Measurements from ENCODE around the gene USP43.

DNA sequence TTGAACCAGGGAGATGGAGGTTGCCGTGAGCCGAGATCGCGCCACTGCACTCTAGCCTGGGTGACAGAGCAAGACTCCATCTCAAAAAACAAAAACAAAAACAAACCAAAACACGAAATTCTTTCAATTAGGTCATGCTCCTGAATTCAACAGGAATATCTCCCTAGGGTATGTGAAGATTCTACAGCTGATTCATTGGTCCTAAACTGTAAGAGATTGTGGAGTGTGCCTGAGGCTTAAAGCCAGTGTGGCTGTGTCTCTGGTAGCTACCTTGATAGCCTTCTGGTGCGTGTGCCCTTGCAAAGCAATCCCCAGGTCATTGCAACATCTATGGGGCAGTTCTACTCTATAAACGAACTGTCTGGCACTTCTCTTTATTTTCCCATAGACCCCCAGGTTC, 48.4 kb downstream of the USP43 start:
- TF ChIP-seq, protein P1, sequence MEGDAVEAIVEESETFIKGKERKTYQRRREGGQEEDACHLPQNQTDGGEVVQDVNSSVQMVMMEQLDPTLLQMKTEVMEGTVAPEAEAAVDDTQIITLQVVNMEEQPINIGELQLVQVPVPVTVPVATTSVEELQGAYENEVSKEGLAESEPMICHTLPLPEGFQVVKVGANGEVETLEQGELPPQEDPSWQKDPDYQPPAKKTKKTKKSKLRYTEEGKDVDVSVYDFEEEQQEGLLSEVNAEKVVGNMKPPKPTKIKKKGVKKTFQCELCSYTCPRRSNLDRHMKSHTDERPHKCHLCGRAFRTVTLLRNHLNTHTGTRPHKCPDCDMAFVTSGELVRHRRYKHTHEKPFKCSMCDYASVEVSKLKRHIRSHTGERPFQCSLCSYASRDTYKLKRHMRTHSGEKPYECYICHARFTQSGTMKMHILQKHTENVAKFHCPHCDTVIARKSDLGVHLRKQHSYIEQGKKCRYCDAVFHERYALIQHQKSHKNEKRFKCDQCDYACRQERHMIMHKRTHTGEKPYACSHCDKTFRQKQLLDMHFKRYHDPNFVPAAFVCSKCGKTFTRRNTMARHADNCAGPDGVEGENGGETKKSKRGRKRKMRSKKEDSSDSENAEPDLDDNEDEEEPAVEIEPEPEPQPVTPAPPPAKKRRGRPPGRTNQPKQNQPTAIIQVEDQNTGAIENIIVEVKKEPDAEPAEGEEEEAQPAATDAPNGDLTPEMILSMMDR (IDR thresholded peaks at IDR 0.05; ENCODE audit: low read depth, low read length): no peak
- no peak for TF ChIP-seq POLR2A (IDR thresholded peaks at IDR 0.05; ENCODE audit: extremely low read depth, insufficient read length)
